Measurements from ENCODE around the gene ZRANB1. TPM values are rescaled to one million over a fixed set of nuclear protein-coding genes. Genes with fewer than 3 reads are reported as not detected.

The ZRANB1 gene
- total and polyA plus RNA-seq, 2 of the 4 experiments (the other 2 are of a cell fraction) = 11.2 to 24.7 TPM

DNA sequence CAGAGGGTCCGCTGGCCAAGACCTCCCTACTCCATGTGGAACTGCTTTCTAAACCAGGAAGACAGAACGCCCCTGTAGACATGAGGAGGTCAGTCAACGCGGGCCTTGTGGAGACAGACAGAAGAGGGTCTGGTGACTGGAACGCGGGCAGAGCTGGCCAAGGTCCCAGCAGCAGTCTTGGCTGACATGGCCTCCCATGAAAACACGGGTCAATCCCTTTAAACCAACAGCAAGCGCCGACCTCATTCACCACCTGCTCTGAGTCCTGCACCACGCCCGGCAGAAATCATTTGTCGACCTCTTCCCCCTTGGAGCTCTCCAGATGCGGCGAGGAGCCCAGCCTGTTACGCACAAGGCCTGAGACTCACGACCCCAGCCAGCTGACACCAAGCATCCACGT, 78.5 kb downstream of the ZRANB1 start:
- dilution Hi-C loops (cut with HindIII; ENCODE audit: low sequenced_read_pairs, unreplicated experiment) (no loop called here), in situ Hi-C loops (cut with MboI; ENCODE audit: low sequenced_read_pairs) (no loop called here), intact Hi-C loops (cut with micrococcal nuclease) (no loop called here)
- no peak overlapping the region for H2BK15ac ChIP-seq (ENCODE audit: low read depth, low read length)
- H2AK5ac ChIP-seq (ENCODE audit: low read depth, low read length) = no peak overlapping the region
- no peak overlapping the region for H4K91ac ChIP-seq (ENCODE audit: insufficient read depth, low read depth, low read length)
- BruUV-seq (replicated peaks) = no TSS peak
- H3K23ac ChIP-seq (ENCODE audit: low read depth, low read length) = no peak overlapping the region
- no peak overlapping the region for H3K4ac ChIP-seq (ENCODE audit: low read depth, low read length)
- no peak overlapping the region for H4K8ac ChIP-seq (ENCODE audit: low read depth in 2 of 2, low read length in 2 of 2)
- no peak overlapping the region for H3K56ac ChIP-seq (ENCODE audit: extremely low read depth, insufficient read depth, low read length)
- no peak overlapping the region for H2AFZ ChIP-seq (replicated peaks; ENCODE audit: low read length, poor library complexity)
- no peak overlapping the region for H3K9ac ChIP-seq (ENCODE audit: low read depth, low read length)
- ATAC-seq (ENCODE audit: low read depth) (no peak), DNase-seq (no peak)
- no peak overlapping the region for H3K14ac ChIP-seq (replicated peaks; ENCODE audit: low read depth, low read length)
- peaks cover 12% of the 10 kb centered on the region for H3K4me1 ChIP-seq (ENCODE audit: control insufficient read depth, insufficient read depth, low read length)
- no peak overlapping the region for H2BK120ac ChIP-seq (ENCODE audit: low read depth, low read length)
- H3K27ac ChIP-seq (ENCODE audit: insufficient read depth, low read length) = no peak overlapping the region
- no peaks in the 10 kb centered on the region for H3K9me3 ChIP-seq (ENCODE audit: control insufficient read depth, insufficient read depth, low read length)
- no peak for TF ChIP-seq CEBPB (IDR thresholded peaks at IDR 0.05; ENCODE audit: low read depth, low read length)
- no peak for TF ChIP-seq CHD1 (IDR thresholded peaks at IDR 0.05; ENCODE audit: low read depth, low read length)
- TF ChIP-seq MXI1 (IDR thresholded peaks at IDR 0.05; ENCODE audit: borderline replicate concordance, low read depth, low read length) = no peak
- TF ChIP-seq MAZ (IDR thresholded peaks at IDR 0.05; ENCODE audit: borderline replicate concordance, low read depth, low read length) = no peak
- no peak for TF ChIP-seq RCOR1 (IDR thresholded peaks at IDR 0.05; ENCODE audit: insufficient replicate concordance, low read length)
- TF ChIP-seq, protein P1, sequence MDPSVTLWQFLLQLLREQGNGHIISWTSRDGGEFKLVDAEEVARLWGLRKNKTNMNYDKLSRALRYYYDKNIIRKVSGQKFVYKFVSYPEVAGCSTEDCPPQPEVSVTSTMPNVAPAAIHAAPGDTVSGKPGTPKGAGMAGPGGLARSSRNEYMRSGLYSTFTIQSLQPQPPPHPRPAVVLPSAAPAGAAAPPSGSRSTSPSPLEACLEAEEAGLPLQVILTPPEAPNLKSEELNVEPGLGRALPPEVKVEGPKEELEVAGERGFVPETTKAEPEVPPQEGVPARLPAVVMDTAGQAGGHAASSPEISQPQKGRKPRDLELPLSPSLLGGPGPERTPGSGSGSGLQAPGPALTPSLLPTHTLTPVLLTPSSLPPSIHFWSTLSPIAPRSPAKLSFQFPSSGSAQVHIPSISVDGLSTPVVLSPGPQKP (IDR thresholded peaks at IDR 0.05; ENCODE audit: borderline replicate concordance, low read depth, low read length) = no peak
- no peak for TF ChIP-seq FOS (IDR thresholded peaks at IDR 0.05; ENCODE audit: low read depth, low read length)
- no peak for TF ChIP-seq MAFK (IDR thresholded peaks at IDR 0.05; ENCODE audit: low read depth, low read length)
- TF ChIP-seq, protein P2, sequence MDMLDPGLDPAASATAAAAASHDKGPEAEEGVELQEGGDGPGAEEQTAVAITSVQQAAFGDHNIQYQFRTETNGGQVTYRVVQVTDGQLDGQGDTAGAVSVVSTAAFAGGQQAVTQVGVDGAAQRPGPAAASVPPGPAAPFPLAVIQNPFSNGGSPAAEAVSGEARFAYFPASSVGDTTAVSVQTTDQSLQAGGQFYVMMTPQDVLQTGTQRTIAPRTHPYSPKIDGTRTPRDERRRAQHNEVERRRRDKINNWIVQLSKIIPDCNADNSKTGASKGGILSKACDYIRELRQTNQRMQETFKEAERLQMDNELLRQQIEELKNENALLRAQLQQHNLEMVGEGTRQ (IDR thresholded peaks at IDR 0.05; ENCODE audit: low read depth, low read length) = no peak
- TF ChIP-seq NFE2L2 (IDR thresholded peaks at IDR 0.05; ENCODE audit: low read depth, low read length) = no peak
- H3K4me3 ChIP-seq (ENCODE audit: insufficient read depth, low read depth, low read length) = no peak overlapping the region
- no peak overlapping the region for H2AK9ac ChIP-seq (replicated peaks; ENCODE audit: low read depth, low read length, poor library complexity)
- CTCF ChIA-PET = no interaction called here
- no peak overlapping the region for H2BK20ac ChIP-seq (ENCODE audit: low read depth, low read length)
- H4K5ac ChIP-seq (ENCODE audit: low read depth, low read length) = no peak overlapping the region
- no peak overlapping the region for H3K4me2 ChIP-seq (ENCODE audit: low read depth, low read length)
- H3K79me1 ChIP-seq (ENCODE audit: low read depth in 1 of 2, low read length in 2 of 2) = peaks cover 43 to 100% of the 10 kb centered on the region in 2 experiments
- no peaks in the 10 kb centered on the region for H3K27me3 ChIP-seq (ENCODE audit: control insufficient read depth, insufficient read depth, low read length)
- peaks cover 26% of the 10 kb centered on the region for H3K9me1 ChIP-seq (ENCODE audit: insufficient read depth, low read length)
- WGBS, 2 experiments (ENCODE audit: extremely low coverage in 2 of 2, insufficient read length in 1 of 2) = 100% methylated on average over 1 of the region's 17 CpGs; no CpG with 5 or more reads in 1 of the 2 experiments
- no peak overlapping the region for H2BK5ac ChIP-seq (ENCODE audit: low read depth, low read length, poor library complexity, severe bottlenecking)
- H4K20me1 ChIP-seq (ENCODE audit: insufficient read depth, low read length) = peaks cover 97% of the 10 kb centered on the region
- H3K18ac ChIP-seq (ENCODE audit: low read depth, low read length) = no peak overlapping the region
- H3K36me3 ChIP-seq (ENCODE audit: control insufficient read depth, insufficient read depth, low read length) = peaks cover 25% of the 10 kb centered on the region
- POLR2A ChIA-PET (ENCODE audit: unreplicated experiment) = no interaction called here

Measured in IMR-90 (cell line).